ENCODE results near the gene SCAI. TPM values are rescaled to one million over a fixed set of nuclear protein-coding genes. Genes with fewer than 3 reads are reported as not detected.

Gene SCAI
- total and polyA plus RNA-seq, 5 donors from 2014 or later, result 1.7 to 11.3 (median 3.9) TPM

GRCh38 chr9:125161284-125161918 lies 18.1 kb upstream of the SCAI start:
- Histone ChIP-seq H3K36me3 (ENCODE audit: control insufficient read depth, insufficient read depth, low read length) (peaks cover 21% of the 10 kb centered on the region), H3K27me3 (ENCODE audit: control insufficient read depth, insufficient read depth, low read length) (no peaks in the 10 kb centered on the region), H3K27ac (ENCODE audit: insufficient read depth, low read length, poor library complexity, severe bottlenecking) (no peak overlapping the region), H3K4me1 (ENCODE audit: control insufficient read depth, insufficient read depth, low read length, poor library complexity, severe bottlenecking) (no peaks in the 10 kb centered on the region), H3K4me3 (ENCODE audit: low read depth, low read length) (no peak overlapping the region), H3K9me3 (ENCODE audit: control insufficient read depth in 2 of 2, low read length in 2 of 2) (no peaks in the 10 kb centered on the region)
- Mint-ChIP-seq H3K9me3 (no peaks in the 10 kb centered on the region), H3K27ac (peak overlapping the region in 2 of 3 donors; percentile 46 to 82), H3K4me1 (peaks cover 0 to 17% (median 10%) of the 10 kb centered on the region in 4 donors), H3K4me3 (no peak overlapping the region), H3K27me3 (no peaks in the 10 kb centered on the region), H3K36me3 (peaks cover 14% of the 10 kb centered on the region)
- ATAC-seq (ENCODE audit: low read depth in 2 of 2) (no peak), DNase-seq (no peak)

- peaks cover 14% of the 10 kb centered on the region for H3K36me3 Mint-ChIP-seq
- H3K27me3 Mint-ChIP-seq, result no peaks in the 10 kb centered on the region
- DNase-seq (no peak), ATAC-seq (ENCODE audit: low read depth in 2 of 2) (no peak)
- H3K4me1 Mint-ChIP-seq, result peaks cover 0 to 14% (median 8%) of the 10 kb centered on the region in 4 donors
- H3K36me3 ChIP-seq (ENCODE audit: control insufficient read depth, insufficient read depth, low read length), result peaks cover 21% of the 10 kb centered on the region
- H3K27ac Mint-ChIP-seq, result peak overlapping the region in 2 of 3 donors; percentile 36 to 82
- H3K9me3 Mint-ChIP-seq, result no peaks in the 10 kb centered on the region
- no peak overlapping the region for H3K4me3 Mint-ChIP-seq
- H3K27me3 ChIP-seq (ENCODE audit: control insufficient read depth, insufficient read depth, low read length), result no peaks in the 10 kb centered on the region
- no peaks in the 10 kb centered on the region for H3K9me3 ChIP-seq (ENCODE audit: control insufficient read depth in 2 of 2, low read length in 2 of 2)
- no peaks in the 10 kb centered on the region for H3K4me1 ChIP-seq (ENCODE audit: control insufficient read depth, insufficient read depth, low read length, poor library complexity, severe bottlenecking)
- no peak overlapping the region for H3K27ac ChIP-seq (ENCODE audit: insufficient read depth, low read length, poor library complexity, severe bottlenecking)
- H3K4me3 ChIP-seq (ENCODE audit: low read depth, low read length), result no peak overlapping the region
Measured at GRCh38 chr9:125160750-125161149, 17.4 kb upstream of the SCAI start.

GRCh38 chr9:125156551-125156950 lies 13.2 kb upstream of the SCAI start:
- H3K9me3 ChIP-seq (ENCODE audit: control insufficient read depth in 2 of 2, low read length in 2 of 2), result no peaks in the 10 kb centered on the region
- peaks cover 12% of the 10 kb centered on the region for H3K36me3 Mint-ChIP-seq
- no peak overlapping the region for H3K4me3 ChIP-seq (ENCODE audit: low read depth, low read length)
- H3K27ac Mint-ChIP-seq, result no peak overlapping the region
- no peaks in the 10 kb centered on the region for H3K27me3 Mint-ChIP-seq
- peaks cover 50% of the 10 kb centered on the region for H3K36me3 ChIP-seq (ENCODE audit: control insufficient read depth, insufficient read depth, low read length)
- no peaks in the 10 kb centered on the region for H3K9me3 Mint-ChIP-seq
- DNase-seq (no peak), ATAC-seq (ENCODE audit: low read depth in 2 of 2) (no peak)
- H3K27me3 ChIP-seq (ENCODE audit: control insufficient read depth, insufficient read depth, low read length), result no peaks in the 10 kb centered on the region
- peaks cover 0 to 11% (median 3%) of the 10 kb centered on the region in 4 donors for H3K4me1 Mint-ChIP-seq
- H3K4me3 Mint-ChIP-seq, result no peak overlapping the region
- H3K27ac ChIP-seq (ENCODE audit: insufficient read depth, low read length, poor library complexity, severe bottlenecking), result no peak overlapping the region
- H3K4me1 ChIP-seq (ENCODE audit: control insufficient read depth, insufficient read depth, low read length, poor library complexity, severe bottlenecking), result no peaks in the 10 kb centered on the region

GRCh38 chr9:125153712-125154367 lies 10.5 kb upstream of the SCAI start:
- H3K4me1 Mint-ChIP-seq, result peaks cover 0 to 8% (median 5%) of the 10 kb centered on the region in 4 donors
- no peaks in the 10 kb centered on the region for H3K9me3 ChIP-seq (ENCODE audit: control insufficient read depth in 2 of 2, low read length in 2 of 2)
- ATAC-seq (ENCODE audit: low read depth in 2 of 2), result no peak

GRCh38 chr9:125151730-125152129 lies 8.4 kb upstream of the SCAI start:
- no peak for DNase-seq
- Histone ChIP-seq H3K27ac (ENCODE audit: insufficient read depth, low read length, poor library complexity, severe bottlenecking) (no peak overlapping the region), H3K4me3 (ENCODE audit: low read depth, low read length) (no peak overlapping the region), H3K9me3 (ENCODE audit: control insufficient read depth in 2 of 2, low read length in 2 of 2) (no peaks in the 10 kb centered on the region), H3K36me3 (ENCODE audit: control insufficient read depth, insufficient read depth, low read length) (peaks cover 53% of the 10 kb centered on the region), H3K27me3 (ENCODE audit: control insufficient read depth, insufficient read depth, low read length) (no peaks in the 10 kb centered on the region), H3K4me1 (ENCODE audit: control insufficient read depth, insufficient read depth, low read length, poor library complexity, severe bottlenecking) (peaks cover 4% of the 10 kb centered on the region)
- peaks cover 25% of the 10 kb centered on the region for H3K36me3 Mint-ChIP-seq
- ATAC-seq (ENCODE audit: low read depth in 2 of 2), result no peak
- H3K27ac Mint-ChIP-seq, result peak overlapping the region in 2 of 3 donors; percentile 49 to 63
- H3K4me1 Mint-ChIP-seq, result peaks cover 0 to 14% (median 5%) of the 10 kb centered on the region in 4 donors
- no peak overlapping the region for H3K4me3 Mint-ChIP-seq
- no peaks in the 10 kb centered on the region for H3K9me3 Mint-ChIP-seq
- no peaks in the 10 kb centered on the region for H3K27me3 Mint-ChIP-seq

More at GRCh38 chr9:125153712-125154367, 10.5 kb upstream of the SCAI start:
- Histone ChIP-seq H3K4me1 (ENCODE audit: control insufficient read depth, insufficient read depth, low read length, poor library complexity, severe bottlenecking) (peaks cover 4% of the 10 kb centered on the region), H3K27me3 (ENCODE audit: control insufficient read depth, insufficient read depth, low read length) (no peaks in the 10 kb centered on the region), H3K36me3 (ENCODE audit: control insufficient read depth, insufficient read depth, low read length) (peaks cover 66% of the 10 kb centered on the region), H3K4me3 (ENCODE audit: low read depth, low read length) (no peak overlapping the region), H3K27ac (ENCODE audit: insufficient read depth, low read length, poor library complexity, severe bottlenecking) (no peak overlapping the region)
- H3K36me3 Mint-ChIP-seq, result peaks cover 29% of the 10 kb centered on the region
- H3K4me3 Mint-ChIP-seq, result no peak overlapping the region
- peak overlapping the region in 1 of 3 donors; percentile 29 for H3K27ac Mint-ChIP-seq
- no peak for DNase-seq
- H3K9me3 Mint-ChIP-seq, result no peaks in the 10 kb centered on the region
- no peaks in the 10 kb centered on the region for H3K27me3 Mint-ChIP-seq

GRCh38 chr9:125150349-125151245 lies 7.3 kb upstream of the SCAI start:
- Mint-ChIP-seq H3K9me3 (no peaks in the 10 kb centered on the region), H3K27ac (peak overlapping the region; percentile 40 to 63 (median 49)), H3K4me1 (peaks cover 5 to 20% (median 8%) of the 10 kb centered on the region in 4 donors), H3K36me3 (peaks cover 25% of the 10 kb centered on the region), H3K4me3 (no peak overlapping the region), H3K27me3 (no peaks in the 10 kb centered on the region)
- ATAC-seq (ENCODE audit: low read depth in 2 of 2) (no peak), DNase-seq (no peak)
- Histone ChIP-seq H3K36me3 (ENCODE audit: control insufficient read depth, insufficient read depth, low read length) (peaks cover 49% of the 10 kb centered on the region), H3K9me3 (ENCODE audit: control insufficient read depth in 2 of 2, low read length in 2 of 2) (no peaks in the 10 kb centered on the region), H3K27me3 (ENCODE audit: control insufficient read depth, insufficient read depth, low read length) (no peaks in the 10 kb centered on the region), H3K4me3 (ENCODE audit: low read depth, low read length) (no peak overlapping the region), H3K4me1 (ENCODE audit: control insufficient read depth, insufficient read depth, low read length, poor library complexity, severe bottlenecking) (peaks cover 4% of the 10 kb centered on the region), H3K27ac (ENCODE audit: insufficient read depth, low read length, poor library complexity, severe bottlenecking) (no peak overlapping the region)

GRCh38 chr9:125147401-125147951 lies 4.1 kb upstream of the SCAI start:
- Mint-ChIP-seq H3K27ac (peak overlapping the region in 2 of 3 donors; percentile 53 to 77), H3K36me3 (peaks cover 19% of the 10 kb centered on the region), H3K9me3 (no peaks in the 10 kb centered on the region), H3K4me1 (peaks cover 7 to 29% (median 13%) of the 10 kb centered on the region in 4 donors), H3K27me3 (no peaks in the 10 kb centered on the region), H3K4me3 (no peak overlapping the region)
- Histone ChIP-seq H3K4me3 (ENCODE audit: low read depth, low read length) (no peak overlapping the region), H3K27ac (ENCODE audit: insufficient read depth, low read length, poor library complexity, severe bottlenecking) (no peak overlapping the region), H3K4me1 (ENCODE audit: control insufficient read depth, insufficient read depth, low read length, poor library complexity, severe bottlenecking) (peaks cover 12% of the 10 kb centered on the region), H3K9me3 (ENCODE audit: control insufficient read depth in 2 of 2, low read length in 2 of 2) (no peaks in the 10 kb centered on the region), H3K27me3 (ENCODE audit: control insufficient read depth, insufficient read depth, low read length) (no peaks in the 10 kb centered on the region), H3K36me3 (ENCODE audit: control insufficient read depth, insufficient read depth, low read length) (peaks cover 28% of the 10 kb centered on the region)
- ATAC-seq (ENCODE audit: low read depth in 2 of 2) (no peak), DNase-seq (no peak)
